B cell (primary cell): Measurements from ENCODE around the gene KLK15. TPM values are rescaled to one million over a fixed set of nuclear protein-coding genes. Genes with fewer than 3 reads are reported as not detected.

ENCODE experiments used
- ATAC-seq: fragments of 200-7000 bp; cut with Tn5 transposase; one replicate; pipeline ENCODE4 v1.10.0; 2021; ENCODE audit warnings: low read depth, mild to moderate bottlenecking, moderate number of reproducible peaks, moderate library complexity
- CTCF ChIA-PET: fragments of 350-600 bp; sonication (Branson Sonifier 250); formaldehyde crosslinking; loops from one replicate; lab custom pipeline; 2021; ENCODE audit warnings: antibody characterized with exemption, inconsistent platforms; lab: Charles Lee
- POLR2A ChIA-PET: fragments of 350-600 bp; sonication (Branson Sonifier 250); formaldehyde crosslinking; loops from one replicate; lab custom pipeline; 2021; ENCODE audit warnings: antibody characterized with exemption; lab: Charles Lee
- DNase-seq: peaks from one replicate; pipeline ENCODE4 v3.0.0; 2013
- H2AFZ ChIP-seq: 2 replicates; pipeline ENCODE4 v1.6.1; 2012; ENCODE audit warnings: mild to moderate bottlenecking, low read depth, low read length; ENCODE audit not compliant: insufficient read depth, poor library complexity, severe bottlenecking
- H3K27ac ChIP-seq, 2 donors: 1 replicate in 1 of 2; 2 replicates in 1 of 2; pipeline ENCODE4 v1.5.1; 2012 to 2013; ENCODE audit warnings: low read length in 2 of 2, mild to moderate bottlenecking in 2 of 2, moderate library complexity in 1 of 2
- H3K27me3 ChIP-seq, 4 experiments: fragments of 200-600 bp in 1 of 4; sonication (generic) in 1 of 4; replicated peaks in 1 of 4; 1 replicate in 2 of 4; 2 replicates in 2 of 4; pipeline versions ENCODE4 v1.6.1 to v1.7.0; 2013 to 2016; ENCODE audit warnings: low read length in 3 of 4, mild to moderate bottlenecking in 2 of 4, mixed read lengths in 1 of 4, moderate library complexity in 1 of 4; ENCODE audit not compliant: insufficient read depth in 4 of 4, control insufficient read depth in 3 of 4; ENCODE audit errors: control extremely low read depth in 1 of 4
- H3K36me3 ChIP-seq, 2 experiments: replicated peaks in 1 of 2; 1 replicate in 1 of 2; 2 replicates in 1 of 2; pipeline versions ENCODE4 v1.6.1 to v1.7.1; 2013; ENCODE audit warnings: low read length in 1 of 2; ENCODE audit not compliant: insufficient read depth in 2 of 2, control insufficient read depth in 1 of 2; ENCODE audit errors: control extremely low read depth in 1 of 2, extremely low read depth in 1 of 2
- H3K4me1 ChIP-seq, 2 donors: fragments of 200-600 bp in 1 of 2; sonication (generic) in 1 of 2; 1 replicate in 1 of 2; 2 replicates in 1 of 2; pipeline versions ENCODE4 v1.5.1 to v1.6.1; 2013 to 2017; ENCODE audit warnings: low read length in 2 of 2; ENCODE audit not compliant: control insufficient read depth in 2 of 2, insufficient read depth in 2 of 2
- H3K4me2 ChIP-seq: replicated peaks from 2 replicates; pipeline ENCODE3; 2012; ENCODE audit warnings: mild to moderate bottlenecking, low read depth, low read length; ENCODE audit not compliant: poor library complexity, severe bottlenecking
- H3K4me3 ChIP-seq, 5 experiments: fragments of 200-600 bp in 1 of 5; sonication (generic) in 1 of 5; 1 replicate in 3 of 5; 2 replicates in 2 of 5; pipeline versions ENCODE4 v1.5.1 to v1.7.0; 2011 to 2016; ENCODE audit warnings: low read length in 4 of 5, mild to moderate bottlenecking in 4 of 5, low read depth in 2 of 5, control low read depth in 1 of 5, moderate library complexity in 1 of 5; ENCODE audit not compliant: insufficient read depth in 1 of 5; ENCODE audit errors: control extremely low read depth in 1 of 5, extremely low read depth in 1 of 5
- H3K79me2 ChIP-seq: fragments of 200-600 bp; sonication (generic); one replicate; pipeline ENCODE4 v1.6.0; 2016; ENCODE audit warnings: low read length; ENCODE audit not compliant: control insufficient read depth, insufficient read depth
- H3K9ac ChIP-seq: fragments of 200-600 bp; sonication (generic); 2 replicates; pipeline ENCODE4 v1.6.1; 2017; ENCODE audit warnings: mild to moderate bottlenecking, low read length, moderate library complexity
- H3K9me3 ChIP-seq, 3 donors: one replicate each; pipeline versions ENCODE4 v1.6.1 to v1.7.1; 2013; ENCODE audit warnings: low read length in 2 of 3; ENCODE audit not compliant: control insufficient read depth in 2 of 3, insufficient read depth in 1 of 3; ENCODE audit errors: control extremely low read depth in 1 of 3
- H4K20me1 ChIP-seq: 2 replicates; pipeline ENCODE4 v1.6.0; 2012; ENCODE audit warnings: mild to moderate bottlenecking, low read length; ENCODE audit not compliant: insufficient read depth, control insufficient read depth, poor library complexity, severe bottlenecking
- H3K27ac Mint-ChIP-seq: one replicate; pipeline ENCODE4 v1.8.0; 2021; ENCODE audit warnings: mixed read lengths
- H3K27me3 Mint-ChIP-seq: one replicate; pipeline ENCODE4 v1.8.0; 2021; ENCODE audit warnings: mixed read lengths
- H3K4me1 Mint-ChIP-seq: one replicate; pipeline ENCODE4 v1.8.0; 2021; ENCODE audit warnings: mixed read lengths
- H3K4me3 Mint-ChIP-seq: one replicate; pipeline ENCODE4 v1.8.0; 2021; ENCODE audit warnings: mixed read lengths
- H3K9me3 Mint-ChIP-seq: one replicate; pipeline ENCODE4 v1.8.0; 2022; ENCODE audit warnings: mixed read lengths; ENCODE audit not compliant: insufficient read depth
- EZH2 ChIP-seq: IDR thresholded peaks from 2 replicates; pipeline ENCODE4 v1.6.1; 2012; ENCODE audit warnings: borderline replicate concordance, low read depth, mild to moderate bottlenecking, moderate library complexity, low read length; ENCODE audit not compliant: insufficient read depth, poor library complexity, severe bottlenecking
- WGBS: methylation state at CpG from one replicate; pipeline ENCODE4 v1.1.5; 2013; ENCODE audit warnings: missing lambda C conversion rate; ENCODE audit not compliant: insufficient coverage; 5-methylcytosine and 5-hydroxymethylcytosine counted together
- intact Hi-C: fragments of 100-400 bp; cut with micrococcal nuclease; formaldehyde crosslinking; loops from one replicate; pipeline ENCODE4 v1.10.0; 2022
- polyA plus RNA-seq: library from polyadenylated mRNA; depleted of rRNA; stranded (reverse); fragments of >200 nt; gene quantifications from 2 replicates; pipeline ENCODE4 v1.2.3, GENCODE V29; 2012
- total RNA-seq, 2 donors: library from RNA; stranded (reverse); fragments of 120-200 nt in 1 of 2; gene quantifications; 1 replicate in 1 of 2; 2 replicates in 1 of 2; pipeline versions ENCODE4 v1.2.3 to v1.2.4, GENCODE V29; 2013 to 2022
- TF ChIP-seq, protein P1 (sequence below): fragments of 200-600 bp; IDR thresholded peaks from one replicate; pipeline ENCODE4 v1.8.0; 2022; ENCODE audit warnings: antibody characterized with exemption, mild to moderate bottlenecking

Gene KLK15
- total and polyA plus RNA-seq, 2 donors (not counting 1 experiment from before 2014, with no cell fraction given) = 0.07 TPM; not detected in 1

DNA sequence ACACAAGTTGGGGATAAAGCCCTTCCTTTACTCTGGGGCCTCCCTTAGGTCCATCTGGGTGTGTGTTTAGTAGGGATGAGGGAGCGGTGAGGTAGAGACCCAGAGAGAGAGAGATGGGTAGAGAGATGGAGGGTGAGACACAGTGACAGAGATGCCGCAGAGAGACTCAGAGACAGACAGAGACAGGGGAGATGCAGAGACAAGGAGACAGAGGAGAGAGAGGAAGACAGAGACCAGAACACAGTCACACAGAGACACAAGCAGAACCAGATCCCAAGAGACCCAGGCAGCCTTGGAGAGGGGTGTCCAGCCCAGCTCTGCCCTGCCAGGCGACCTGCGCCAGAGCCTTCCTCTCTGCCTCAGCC, 12.1 kb downstream of the KLK15 start:
- TF ChIP-seq EZH2 = no peak
- TF ChIP-seq, protein P1, sequence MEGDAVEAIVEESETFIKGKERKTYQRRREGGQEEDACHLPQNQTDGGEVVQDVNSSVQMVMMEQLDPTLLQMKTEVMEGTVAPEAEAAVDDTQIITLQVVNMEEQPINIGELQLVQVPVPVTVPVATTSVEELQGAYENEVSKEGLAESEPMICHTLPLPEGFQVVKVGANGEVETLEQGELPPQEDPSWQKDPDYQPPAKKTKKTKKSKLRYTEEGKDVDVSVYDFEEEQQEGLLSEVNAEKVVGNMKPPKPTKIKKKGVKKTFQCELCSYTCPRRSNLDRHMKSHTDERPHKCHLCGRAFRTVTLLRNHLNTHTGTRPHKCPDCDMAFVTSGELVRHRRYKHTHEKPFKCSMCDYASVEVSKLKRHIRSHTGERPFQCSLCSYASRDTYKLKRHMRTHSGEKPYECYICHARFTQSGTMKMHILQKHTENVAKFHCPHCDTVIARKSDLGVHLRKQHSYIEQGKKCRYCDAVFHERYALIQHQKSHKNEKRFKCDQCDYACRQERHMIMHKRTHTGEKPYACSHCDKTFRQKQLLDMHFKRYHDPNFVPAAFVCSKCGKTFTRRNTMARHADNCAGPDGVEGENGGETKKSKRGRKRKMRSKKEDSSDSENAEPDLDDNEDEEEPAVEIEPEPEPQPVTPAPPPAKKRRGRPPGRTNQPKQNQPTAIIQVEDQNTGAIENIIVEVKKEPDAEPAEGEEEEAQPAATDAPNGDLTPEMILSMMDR = no peak
- peaks cover 0 to 32% (median 0%) of the 10 kb centered on the region in 4 experiments for H3K27me3 ChIP-seq
- Mint-ChIP-seq H3K4me3 (peak overlapping the region; percentile 51), H3K4me1 (peaks cover 67% of the 10 kb centered on the region), H3K27ac (peak overlapping the region; percentile 48), H3K27me3 (peaks cover 15% of the 10 kb centered on the region), H3K9me3 (no peaks in the 10 kb centered on the region)
- peak overlapping the region; percentile 69 for H3K4me2 ChIP-seq
- POLR2A ChIA-PET = interaction anchor here (1.2 kb wide), 1 partner anchor 17 kb away, joined by 3 read pairs; no protein-coding TSS in a partner anchor
- WGBS = 85% methylated on average over 4 of the region's 4 CpGs
- H3K9ac ChIP-seq = peak overlapping the region; percentile 29
- H3K79me2 ChIP-seq = no peaks in the 10 kb centered on the region
- intact Hi-C loops = no loop called here
- DNase-seq = no peak
- H3K4me3 ChIP-seq = no peak overlapping the region
- H2AFZ ChIP-seq = no peak overlapping the region
- no peak overlapping the region for H3K27ac ChIP-seq
- peaks cover 0 to 8% (median 0%) of the 10 kb centered on the region in 3 donors for H3K9me3 ChIP-seq
- ATAC-seq = no peak
- no peaks in the 10 kb centered on the region for H4K20me1 ChIP-seq
- no peaks in the 10 kb centered on the region for H3K36me3 ChIP-seq
- CTCF ChIA-PET = interaction anchor here (3.1 kb wide), 1 partner anchor 101 kb away, joined by 13 read pairs; no protein-coding TSS in a partner anchor
- peaks cover 45 to 64% of the 10 kb centered on the region in 2 donors for H3K4me1 ChIP-seq

DNA sequence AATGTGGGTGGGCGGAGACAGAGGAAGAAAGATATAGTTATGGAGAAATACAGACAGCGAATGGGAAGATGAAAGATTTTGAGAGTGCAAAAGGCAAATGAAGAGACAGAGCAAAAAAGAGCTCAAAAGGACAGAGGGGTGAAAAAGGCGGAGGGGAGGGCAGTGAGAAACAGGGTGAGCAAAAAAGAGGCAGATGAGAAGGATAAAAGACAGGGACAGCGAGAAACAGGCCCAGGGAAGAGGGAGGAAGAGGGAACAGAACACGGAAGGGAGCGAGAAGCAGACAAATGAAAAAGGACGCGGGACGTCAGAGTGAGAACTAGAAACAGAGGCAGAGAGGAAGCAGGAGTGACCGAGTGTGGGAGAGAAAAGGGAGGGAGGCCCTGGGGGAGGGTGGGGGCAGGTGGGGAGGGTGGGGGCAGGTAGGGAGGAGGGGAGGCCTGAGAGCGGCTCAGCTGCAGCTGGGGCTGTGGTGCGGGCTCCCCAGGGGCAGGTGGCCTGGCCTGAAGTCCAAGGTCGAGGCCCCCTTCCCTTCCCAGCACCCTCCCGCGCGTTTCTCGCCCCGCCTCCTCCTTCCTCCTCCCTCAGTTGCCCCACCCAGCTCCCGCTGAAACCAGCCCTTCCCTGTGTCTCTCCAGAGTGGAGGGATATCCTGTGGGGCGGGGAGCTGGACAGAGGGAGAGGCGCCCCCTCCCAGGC, 12.7 kb downstream of the KLK15 start:
- intact Hi-C loops = no loop called here
- H3K9ac ChIP-seq = peak overlapping the region; percentile 45
- H3K4me3 Mint-ChIP-seq = peak overlapping the region; percentile 93

More for the DNA sequence above, 12.7 kb downstream of the KLK15 start:
- ChIA-PET CTCF (interaction anchor here (1.4 to 3.1 kb wide), 2 partner anchors 36 to 101 kb away, joined by 3 to 13 read pairs; no protein-coding TSS in a partner anchor), POLR2A (interaction anchor here (0.6 to 1.2 kb wide), 2 partner anchors 17 to 196 kb away, joined by 3 to 4 read pairs; no protein-coding TSS in a partner anchor)
- Histone ChIP-seq H4K20me1 (no peaks in the 10 kb centered on the region), H3K36me3 (no peaks in the 10 kb centered on the region), H3K4me2 (peak overlapping the region; percentile 69), H3K4me1 (peaks cover 45 to 64% of the 10 kb centered on the region in 2 donors), H3K27ac (peak overlapping the region in 1 of 2 donors; percentile 19), H2AFZ (peak overlapping the region; percentile 65), H3K27me3 (peaks cover 0 to 32% (median 0%) of the 10 kb centered on the region in 4 experiments), H3K4me3 (peak overlapping the region in 3 of 5 experiments; percentile 23 to 49 (median 30)), H3K79me2 (no peaks in the 10 kb centered on the region), H3K9me3 (peaks cover 0 to 8% (median 0%) of the 10 kb centered on the region in 3 donors)
- Mint-ChIP-seq H3K27me3 (peaks cover 11% of the 10 kb centered on the region), H3K27ac (peak overlapping the region; percentile 48), H3K9me3 (no peaks in the 10 kb centered on the region), H3K4me1 (peaks cover 68% of the 10 kb centered on the region)
- TF ChIP-seq, protein P1 = no peak
- no peak for TF ChIP-seq EZH2
- DNase-seq (no peak), ATAC-seq (no peak)
- 7% methylated on average over 7 of the region's 21 CpGs for WGBS
